ENCODE data around the gene MYO1E.
A peak's percentile ranks its signal among the peaks of the same experiment; 100 is the strongest.

The MYO1E gene

DNA sequence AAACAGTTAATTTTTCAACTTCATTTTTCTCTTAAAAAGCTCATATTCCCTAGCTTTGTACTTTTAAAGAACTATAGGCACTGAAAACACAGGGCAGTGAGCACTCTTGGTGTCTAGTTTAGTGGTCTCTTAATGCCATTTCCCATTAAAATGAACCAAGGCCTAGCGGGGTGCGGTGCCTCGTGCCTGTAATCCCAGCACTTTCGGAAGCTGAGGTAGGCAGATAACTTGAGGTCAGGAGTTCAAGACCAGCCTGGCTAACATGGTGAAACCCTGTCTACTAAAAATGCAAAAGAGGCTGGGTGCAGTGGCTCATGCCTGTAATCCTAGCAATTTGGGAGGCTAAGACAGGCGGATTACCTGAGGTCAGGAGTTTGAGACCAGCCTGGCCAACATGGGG, 120.5 kb downstream of the MYO1E start:
- Histone ChIP-seq H3K4me1 (ENCODE audit: control insufficient read depth, low read length) (peaks cover 74% of the 10 kb centered on the region), H3F3A (ENCODE audit: control insufficient read depth, insufficient read depth) (peaks cover 43% of the 10 kb centered on the region), H4K20me1 (ENCODE audit: control insufficient read depth, insufficient read depth, low read depth, low read length) (no peaks in the 10 kb centered on the region), H3K36me3 (ENCODE audit: control insufficient read depth, low read length) (peaks cover 11% of the 10 kb centered on the region), H3K79me2 (ENCODE audit: control insufficient read depth, low read length) (peaks cover 9% of the 10 kb centered on the region), H3K9me3 (ENCODE audit: control insufficient read depth, insufficient read depth, low read length) (no peaks in the 10 kb centered on the region), H3K9me2 (replicated peaks; ENCODE audit: control insufficient read depth, low read length) (no peaks in the 10 kb centered on the region), H3K4me2 (ENCODE audit: low read length) (peak overlapping the region; percentile 92), H3K27ac (ENCODE audit: low read depth, low read length) (peak overlapping the region; percentile 98), H3K27me3 (ENCODE audit: control insufficient read depth, low read length) (no peaks in the 10 kb centered on the region), H3K4me3 (ENCODE audit: low read length) (peak overlapping the region; percentile 62)
- TF ChIP-seq, protein P1, sequence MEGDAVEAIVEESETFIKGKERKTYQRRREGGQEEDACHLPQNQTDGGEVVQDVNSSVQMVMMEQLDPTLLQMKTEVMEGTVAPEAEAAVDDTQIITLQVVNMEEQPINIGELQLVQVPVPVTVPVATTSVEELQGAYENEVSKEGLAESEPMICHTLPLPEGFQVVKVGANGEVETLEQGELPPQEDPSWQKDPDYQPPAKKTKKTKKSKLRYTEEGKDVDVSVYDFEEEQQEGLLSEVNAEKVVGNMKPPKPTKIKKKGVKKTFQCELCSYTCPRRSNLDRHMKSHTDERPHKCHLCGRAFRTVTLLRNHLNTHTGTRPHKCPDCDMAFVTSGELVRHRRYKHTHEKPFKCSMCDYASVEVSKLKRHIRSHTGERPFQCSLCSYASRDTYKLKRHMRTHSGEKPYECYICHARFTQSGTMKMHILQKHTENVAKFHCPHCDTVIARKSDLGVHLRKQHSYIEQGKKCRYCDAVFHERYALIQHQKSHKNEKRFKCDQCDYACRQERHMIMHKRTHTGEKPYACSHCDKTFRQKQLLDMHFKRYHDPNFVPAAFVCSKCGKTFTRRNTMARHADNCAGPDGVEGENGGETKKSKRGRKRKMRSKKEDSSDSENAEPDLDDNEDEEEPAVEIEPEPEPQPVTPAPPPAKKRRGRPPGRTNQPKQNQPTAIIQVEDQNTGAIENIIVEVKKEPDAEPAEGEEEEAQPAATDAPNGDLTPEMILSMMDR (IDR thresholded peaks at IDR 0.05; ENCODE audit: low read depth, low read length, poor library complexity, severe bottlenecking), result no peak
- TF ChIP-seq EZH2phosphoT487 (IDR thresholded peaks at IDR 0.05; ENCODE audit: borderline replicate concordance, low read length), result no peak

DNA sequence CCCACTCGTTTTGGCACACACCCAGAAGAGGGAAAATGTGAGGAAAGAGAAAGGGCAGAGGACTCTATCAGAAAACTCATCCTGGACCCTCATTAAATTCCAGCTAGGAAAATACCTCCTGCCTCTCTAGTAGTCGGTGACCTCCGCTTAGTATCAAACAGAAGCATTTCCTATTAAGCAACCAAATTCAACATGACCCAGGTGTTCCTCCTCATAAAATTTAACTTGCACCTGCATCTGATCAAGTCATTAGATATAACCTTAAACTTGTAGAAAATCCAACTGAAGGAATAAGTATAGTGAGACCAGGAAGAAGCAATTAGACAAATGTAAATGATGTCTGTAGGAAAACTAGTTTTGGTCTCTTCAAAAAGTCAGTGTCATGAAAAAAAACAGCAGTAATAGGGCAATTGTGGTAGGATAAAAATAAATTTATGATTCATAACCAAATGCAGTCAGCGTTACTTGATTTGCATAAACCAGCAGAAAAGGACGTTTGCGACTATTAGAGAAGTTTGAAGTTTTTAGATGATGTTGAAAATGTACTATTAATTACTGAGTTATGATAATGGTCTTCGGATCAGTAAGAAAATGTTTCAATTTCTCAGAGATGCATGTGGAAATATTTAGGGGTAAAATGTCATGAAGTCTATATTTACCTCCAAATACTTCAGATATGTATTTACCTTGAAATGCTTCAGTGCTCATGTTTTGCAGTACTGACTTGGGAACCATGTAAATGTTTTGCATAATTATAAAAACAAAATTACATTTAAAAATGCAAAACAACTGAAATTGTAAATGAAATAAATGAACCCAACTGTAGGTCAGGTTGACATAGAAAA, 121.4 kb downstream of the MYO1E start:
- Histone ChIP-seq H3K27ac (ENCODE audit: low read depth, low read length) (peak overlapping the region; percentile 98), H3F3A (ENCODE audit: control insufficient read depth, insufficient read depth) (peaks cover 43% of the 10 kb centered on the region), H3K9me3 (ENCODE audit: control insufficient read depth, insufficient read depth, low read length) (no peaks in the 10 kb centered on the region), H4K20me1 (ENCODE audit: control insufficient read depth, insufficient read depth, low read depth, low read length) (no peaks in the 10 kb centered on the region), H3K9me2 (replicated peaks; ENCODE audit: control insufficient read depth, low read length) (no peaks in the 10 kb centered on the region), H3K36me3 (ENCODE audit: control insufficient read depth, low read length) (peaks cover 11% of the 10 kb centered on the region), H3K27me3 (ENCODE audit: control insufficient read depth, low read length) (no peaks in the 10 kb centered on the region), H3K79me2 (ENCODE audit: control insufficient read depth, low read length) (peaks cover 9% of the 10 kb centered on the region), H3K4me3 (ENCODE audit: low read length) (peak overlapping the region; percentile 62), H3K4me2 (ENCODE audit: low read length) (peak overlapping the region; percentile 92), H3K4me1 (ENCODE audit: control insufficient read depth, low read length) (peaks cover 76% of the 10 kb centered on the region)
- no peak for TF ChIP-seq EZH2phosphoT487 (IDR thresholded peaks at IDR 0.05; ENCODE audit: borderline replicate concordance, low read length)
- TF ChIP-seq, protein P1 (IDR thresholded peaks at IDR 0.05; ENCODE audit: low read depth, low read length, poor library complexity, severe bottlenecking), result no peak

DNA sequence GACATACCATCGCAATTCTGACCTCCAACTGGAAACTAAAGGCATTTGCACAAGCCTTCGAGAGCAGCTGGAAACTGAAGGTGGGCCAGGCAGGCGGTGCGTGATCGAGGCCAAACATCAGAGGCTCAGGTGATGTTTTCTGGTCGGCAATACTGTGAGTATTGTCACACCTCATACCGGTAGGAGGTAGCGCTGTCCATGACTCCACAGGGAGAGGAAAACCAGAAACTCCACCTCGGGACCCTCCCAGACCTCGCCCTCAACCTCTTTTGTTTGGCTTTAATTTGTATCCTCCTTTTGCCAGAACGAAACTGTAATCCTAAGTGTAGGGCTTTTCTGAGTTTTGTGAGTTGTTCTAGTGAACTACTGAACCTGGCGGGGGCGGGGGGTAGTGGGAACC, 122.4 kb downstream of the MYO1E start:
- Histone ChIP-seq H3K9me3 (ENCODE audit: control insufficient read depth, insufficient read depth, low read length) (no peaks in the 10 kb centered on the region), H3K27me3 (ENCODE audit: control insufficient read depth, low read length) (no peaks in the 10 kb centered on the region), H3K27ac (ENCODE audit: low read depth, low read length) (peak overlapping the region; percentile 98), H3K36me3 (ENCODE audit: control insufficient read depth, low read length) (peaks cover 11% of the 10 kb centered on the region), H3K9me2 (replicated peaks; ENCODE audit: control insufficient read depth, low read length) (no peaks in the 10 kb centered on the region), H3K4me3 (ENCODE audit: low read length) (peak overlapping the region; percentile 62), H3K4me2 (ENCODE audit: low read length) (peak overlapping the region; percentile 92), H3F3A (ENCODE audit: control insufficient read depth, insufficient read depth) (peaks cover 39% of the 10 kb centered on the region), H4K20me1 (ENCODE audit: control insufficient read depth, insufficient read depth, low read depth, low read length) (no peaks in the 10 kb centered on the region), H3K4me1 (ENCODE audit: control insufficient read depth, low read length) (peaks cover 80% of the 10 kb centered on the region), H3K79me2 (ENCODE audit: control insufficient read depth, low read length) (peaks cover 9% of the 10 kb centered on the region)
- TF ChIP-seq EZH2phosphoT487 (IDR thresholded peaks at IDR 0.05; ENCODE audit: borderline replicate concordance, low read length), result no peak
- TF ChIP-seq, protein P1 (IDR thresholded peaks at IDR 0.05; ENCODE audit: low read depth, low read length, poor library complexity, severe bottlenecking), result no peak
